K562 (cell line): ENCODE results near the gene INKA2. TPM values are rescaled to one million over a fixed set of nuclear protein-coding genes. Genes with fewer than 3 reads are reported as not detected.

Source experiments
- ATAC-seq: fragments of 200-7000 bp; cut with Tn5 transposase; 3 replicates; pipeline ENCODE4 v1.9.1; 2020; ENCODE audit warnings: moderate library complexity
- BruUV-seq: library from RNA; stranded (reverse); fragments of 400-500 nt; replicated peaks from 2 replicates; lab custom pipeline; 2021; lab: Mats Ljungman, UMichigan
- CTCF ChIA-PET: fragments of 300-600 bp; formaldehyde crosslinking; extraction: SDS; loops from one replicate; lab custom pipeline; 2021; ENCODE audit warnings: low intra/inter-chr PET ratio; lab: Yijun Ruan, JAX
- POLR2A ChIA-PET: fragments of 300-600, 350-650 bp; sonication (Branson Sonifier 250); formaldehyde crosslinking; extraction: SDS; loops from one replicate; lab custom pipeline; 2021; ENCODE audit warnings: antibody characterized with exemption, inconsistent platforms; lab: Yijun Ruan, JAX
- DNase-seq, 4 experiments: peaks; one replicate each; pipeline versions ENCODE4 v3.0.0 to v3.0.0-alpha.2; 2011 to 2018; ENCODE audit warnings: low spot score in 3 of 4, mixed read lengths in 3 of 4; ENCODE audit errors: extremely low read depth in 1 of 4
- FAIRE-seq: peaks from 2 replicates; lab custom pipeline; 2011; peaks lifted over from hg19 to GRCh38; lab: Jason Lieb, UNC
- H2AFZ ChIP-seq: 2 replicates; pipeline ENCODE4 v1.6.0; 2011; ENCODE audit warnings: low read depth, low read length, control low read depth, inconsistent platforms
- H3K27ac ChIP-seq: fragments of 200-600 bp; 3 replicates; pipeline ENCODE4 v1.8.0; 2011; ENCODE audit warnings: low read depth, mild to moderate bottlenecking, control low read depth, inconsistent platforms, low read length, moderate library complexity, mixed read lengths; ENCODE audit errors: extremely low read depth
- H3K27me3 ChIP-seq, 2 experiments: fragments of 300-600 bp in 1 of 2; 2 replicates in 1 of 2; 3 replicates in 1 of 2; pipeline versions ENCODE4 v1.6.0 to v1.8.0; 2011; ENCODE audit warnings: inconsistent platforms in 2 of 2, low read length in 2 of 2, mild to moderate bottlenecking in 1 of 2, mixed read lengths in 1 of 2, moderate library complexity in 1 of 2; ENCODE audit not compliant: control insufficient read depth in 2 of 2, insufficient read depth in 2 of 2
- H3K36me3 ChIP-seq: fragments of 300-600 bp; 3 replicates; pipeline ENCODE4 v1.8.0; 2011; ENCODE audit warnings: mild to moderate bottlenecking, low read length, inconsistent platforms; ENCODE audit not compliant: control insufficient read depth, insufficient read depth
- H3K4me1 ChIP-seq, 2 experiments: fragments of 200-600 bp in 1 of 2; replicated peaks in 1 of 2; 2 replicates in 1 of 2; 3 replicates in 1 of 2; pipeline versions ENCODE4 v1.5.1 to v1.8.0; 2011; ENCODE audit warnings: inconsistent platforms in 2 of 2, low read length in 2 of 2, mild to moderate bottlenecking in 1 of 2, mixed read lengths in 1 of 2, moderate library complexity in 1 of 2; ENCODE audit not compliant: control insufficient read depth in 2 of 2, insufficient read depth in 2 of 2
- H3K4me2 ChIP-seq: 2 replicates; pipeline ENCODE4 v1.6.1; 2011; ENCODE audit warnings: low read length, control low read depth, inconsistent platforms, mixed read lengths; ENCODE audit not compliant: insufficient read depth
- H3K4me3 ChIP-seq: fragments of 200-600 bp; sonication (generic), shearing (Covaris generic); 2 replicates; pipeline ENCODE4 v1.5.1; 2016; ENCODE audit warnings: control low read depth, inconsistent platforms
- H3K79me2 ChIP-seq: fragments of 200-600 bp; 3 replicates; pipeline ENCODE4 v1.8.0; 2011; ENCODE audit warnings: low read length, inconsistent platforms; ENCODE audit not compliant: control insufficient read depth, insufficient read depth
- H3K9ac ChIP-seq, 2 experiments: 2 replicates each; pipeline versions ENCODE4 v1.6.0 to v1.6.1; 2011; ENCODE audit warnings: low read depth in 2 of 2, low read length in 2 of 2, control low read depth in 1 of 2, inconsistent platforms in 1 of 2, mild to moderate bottlenecking in 1 of 2, mixed read lengths in 1 of 2; ENCODE audit not compliant: insufficient read depth in 1 of 2
- H3K9me1 ChIP-seq: one replicate; pipeline ENCODE4 v1.6.0; 2011; ENCODE audit warnings: inconsistent platforms, mild to moderate bottlenecking, low read length, moderate library complexity; ENCODE audit not compliant: control insufficient read depth, insufficient read depth
- H3K9me3 ChIP-seq: replicated peaks from 2 replicates; pipeline ENCODE4 v1.5.1; 2011; ENCODE audit warnings: low read depth, low read length, inconsistent platforms; ENCODE audit not compliant: control insufficient read depth, insufficient read depth
- H4K20me1 ChIP-seq: replicated peaks from 2 replicates; pipeline ENCODE4 v1.6.1; 2011; ENCODE audit warnings: low read length, inconsistent platforms, mixed read lengths; ENCODE audit not compliant: control insufficient read depth, insufficient read depth
- ARID1B ChIP-seq: fragments of 450-650 bp; IDR thresholded peaks from 2 replicates; pipeline ENCODE4 v1.6.1; 2016; ENCODE audit warnings: antibody characterized with exemption, mild to moderate bottlenecking, inconsistent platforms
- CTCF ChIP-seq, 3 experiments: IDR thresholded peaks in 2 of 3; conservative IDR thresholded peaks in 1 of 3; 2 replicates each; pipeline ENCODE4 v1.5.1; 2011 to 2012; ENCODE audit warnings: low read length in 3 of 3, mild to moderate bottlenecking in 3 of 3, control low read depth in 2 of 3, improper control_type of control experiment in 1 of 3, inconsistent platforms in 1 of 3, low read depth in 1 of 3, mixed read lengths in 1 of 3, moderate library complexity in 1 of 3; ENCODE audit not compliant: insufficient read depth in 2 of 3
- EZH2 ChIP-seq: IDR thresholded peaks from 2 replicates; pipeline ENCODE4 v1.6.1; 2012; ENCODE audit warnings: low read depth, mild to moderate bottlenecking, inconsistent platforms, low read length, borderline replicate concordance
- ID3 ChIP-seq, 2 experiments: fragments of 250-450 bp in 1 of 2; fragments of 450-650 bp in 1 of 2; sonication (Bioruptor Pico) in 1 of 2; IDR thresholded peaks; 2 replicates each; pipeline versions ENCODE4 v1.6.1 to v1.8.0; 2016 to 2021; ENCODE audit warnings: mild to moderate bottlenecking in 2 of 2, moderate library complexity in 2 of 2, missing compliant biosample characterization in 1 of 2, missing genetic modification characterization in 1 of 2
- MAX ChIP-seq: sonication (generic); formaldehyde crosslinking; IDR thresholded peaks from 2 replicates; pipeline ENCODE4 v1.9.0; 2022; ENCODE audit warnings: mild to moderate bottlenecking, missing genetic modification reagents
- MBD1 ChIP-seq: fragments of 250-450 bp; sonication (Bioruptor Pico); IDR thresholded peaks from 2 replicates; pipeline ENCODE4 v1.8.0; 2022; ENCODE audit warnings: inconsistent platforms
- NCOA1 ChIP-seq: fragments of 450-650 bp; IDR thresholded peaks from 2 replicates; pipeline ENCODE4 v1.6.1; 2016; ENCODE audit warnings: low read depth
- NFXL1 ChIP-seq: fragments of 450-650 bp; formaldehyde crosslinking; IDR thresholded peaks from 2 replicates; pipeline ENCODE4 v1.4.0; 2021; ENCODE audit warnings: mild to moderate bottlenecking
- RNF2 ChIP-seq: sonication (generic); IDR thresholded peaks from 2 replicates; pipeline ENCODE4 v1.6.1; 2016
- SFPQ ChIP-seq: fragments of 200-400 bp; formaldehyde crosslinking; IDR thresholded peaks from 2 replicates; pipeline ENCODE4 v1.6.1; 2017; ENCODE audit warnings: mild to moderate bottlenecking, low read depth, low read length, moderate library complexity
- TRIM28 ChIP-seq: fragments of 450-650 bp; IDR thresholded peaks from 2 replicates; pipeline ENCODE4 v1.6.1; 2017
- ZBTB7A ChIP-seq: IDR thresholded peaks from 2 replicates; pipeline ENCODE4 v1.6.1; 2011; ENCODE audit warnings: low read depth, mild to moderate bottlenecking, low read length, moderate library complexity, borderline replicate concordance; ENCODE audit not compliant: control insufficient read depth
- ZNF175 ChIP-seq: fragments of 200-800 bp; sonication (Bioruptor generic); IDR thresholded peaks from 2 replicates; pipeline ENCODE4 v1.6.1; 2016; ENCODE audit warnings: low read depth, mild to moderate bottlenecking, missing genetic modification characterization, missing compliant biosample characterization
- WGBS: fragments of 100-300 bp; shearing (Covaris generic); methylation state at CpG from one replicate; pipeline ENCODE4 v1.1.6; 2016; ENCODE audit warnings: low coverage, mixed read lengths; ENCODE audit not compliant: insufficient coverage; ENCODE audit errors: missing lambda C conversion rate; 5-methylcytosine and 5-hydroxymethylcytosine counted together
- in situ Hi-C: fragments of 300-500 bp; cut with MboI; formaldehyde crosslinking; loops from 4 replicates; pipeline ENCODE4 v1.15.0; 2018; ENCODE audit warnings: inconsistent platforms, mixed read lengths
- intact Hi-C: fragments of 100-400 bp; cut with micrococcal nuclease; formaldehyde crosslinking; loops from 2 replicates; pipeline ENCODE4 v1.14.2; 2022
- polyA plus RNA-seq, 8 experiments: library from polyadenylated mRNA; depleted of rRNA in 4 of 8; stranded (reverse) in 5 of 8; unstranded in 3 of 8; fragments of >200 nt; fragmentation: Nextera tagmentation in 2 of 8; fragmentation: Illumina TruSeq in 1 of 8; extraction: Ambion mirVana in 2 of 8; extraction: Trizol in 1 of 8; gene quantifications; 2 replicates each; pipeline versions ENCODE4 v1.2.1 to v1.2.3, GENCODE V29; 2011 to 2014; ENCODE audit warnings: inconsistent platforms in 1 of 8, missing spikeins in 1 of 8
- total RNA-seq, 7 experiments: library from RNA; depleted of rRNA in 6 of 7; stranded (reverse); fragments of >200 nt in 6 of 7; fragmentation: Illumina TruSeq in 2 of 7; extraction: Trizol in 2 of 7; gene quantifications; 2 replicates each; pipeline versions ENCODE4 v1.2.1 to v1.2.3, GENCODE V29; 2011 to 2021; ENCODE audit warnings: low replicate concordance in 1 of 7

Gene INKA2
- total and polyA plus RNA-seq, 9 of the 15 experiments (the other 6 are each of a cell fraction or from before 2014, with no cell fraction given) = 0.04 to 1.4 (median 0.26) TPM; not detected in 1

GRCh38 chr1:111739925-111740765, 950 bp upstream of the INKA2 start:
- ChIA-PET CTCF (no interaction called here), POLR2A (interaction anchor here (0.6 to 2.0 kb wide), 4 partner anchors 9 to 624 kb away, joined by 3 to 7 read pairs (median 4); no protein-coding TSS in a partner anchor)
- no peaks in the 10 kb centered on the region for H3K36me3 ChIP-seq
- peak overlapping the region; percentile 44 for H3K4me3 ChIP-seq
- H2AFZ ChIP-seq = peak overlapping the region; percentile 80
- intact Hi-C loops = no loop called here
- ATAC-seq = peak; percentile 10; the same call in 1 of the 3 replicates
- H3K27ac ChIP-seq = no peak overlapping the region
- H4K20me1 ChIP-seq = no peaks in the 10 kb centered on the region; the same call in 1 of the 2 replicates
- H3K4me1 ChIP-seq = peaks cover 14 to 28% of the 10 kb centered on the region in 2 experiments; a peak in 4 of 5 replicates
- no peak for FAIRE-seq
- H3K4me2 ChIP-seq = peak overlapping the region; percentile 87
- no peaks in the 10 kb centered on the region for H3K9me1 ChIP-seq
- H3K9me3 ChIP-seq = no peaks in the 10 kb centered on the region
- 29% methylated on average over 63 of the region's 63 CpGs for WGBS
- H3K79me2 ChIP-seq = no peaks in the 10 kb centered on the region
- peak overlapping the region; percentile 8 to 84; a peak in 3 of 4 replicates for H3K9ac ChIP-seq
- BruUV-seq = no TSS peak
- H3K27me3 ChIP-seq = peaks cover 40 to 75% of the 10 kb centered on the region in 2 experiments
- peak in 3 of 4 experiments; percentile 20 to 42 (median 35) for DNase-seq
- in situ Hi-C loops = no loop called here
- TF ChIP-seq CTCF (IDR thresholded peaks at IDR 0.05 in 2 of 3, conservative IDR thresholded peaks at IDR 0.05 in 1 of 3; ENCODE audit: insufficient read depth in 2 of 3, low read depth in 1 of 3, low read length in 3 of 3) (peak in 1 of 3 experiments; percentile 19; a peak in 1 of 6 replicates), ARID1B (no peak), NCOA1 (no peak), TRIM28 (no peak), RNF2 (0 out of 2 replicates have a peak, but pooled peaks have one; percentile 6), ZBTB7A (peak; percentile 85; the same call in 1 of the 2 replicates), EZH2 (peak; percentile 67; the same call in 1 of the 2 replicates), MAX (CRISPR knock-in tag) (no peak), ID3 (CRISPR knock-in tag; IDR thresholded peaks at IDR 0.05) (no peak), ID3 (tag; IDR thresholded peaks at IDR 0.05) (no peak), NFXL1 (CRISPR knock-in tag) (no peak), SFPQ (no peak), MBD1 (peak; percentile 68; the same call in 1 of the 2 replicates), ZNF175 (CRISPR knock-in tag) (0 out of 2 replicates have a peak, but pooled peaks have one; percentile 6)
